Caco-2 (cell line): ENCODE data around the gene SGTA. TPM values are rescaled to one million over a fixed set of nuclear protein-coding genes. Genes with fewer than 3 reads are reported as not detected.

Experiments
- BruUV-seq: library from RNA; stranded (reverse); fragments of 400-500 nt; replicated peaks from 2 replicates; lab custom pipeline; 2021; lab: Mats Ljungman, UMichigan
- CTCF ChIA-PET: fragments of 300-600 bp; sonication (Branson Sonifier 250); formaldehyde crosslinking; loops from one replicate; lab custom pipeline; 2022; ENCODE audit warnings: antibody characterized with exemption; lab: Charles Lee
- POLR2A ChIA-PET: fragments of 300-600 bp; sonication (Branson Sonifier 250); formaldehyde crosslinking; loops from one replicate; lab custom pipeline; 2022; ENCODE audit warnings: antibody characterized with exemption; lab: Charles Lee
- DNase-seq, 2 experiments: peaks; one replicate each; pipeline versions ENCODE4 v3.0.0 to v3.0.0-alpha.2; 2020 to 2022
- H3K27me3 ChIP-seq: replicated peaks from 2 replicates; pipeline ENCODE4 v1.6.0; 2011; ENCODE audit warnings: low read length; ENCODE audit not compliant: control insufficient read depth, insufficient read depth
- H3K36me3 ChIP-seq: 2 replicates; pipeline ENCODE4 v1.5.1; 2011; ENCODE audit warnings: low read length; ENCODE audit not compliant: control insufficient read depth, insufficient read depth
- H3K4me1 ChIP-seq: fragments of 250-450 bp; sonication (Bioruptor Pico); 2 replicates; pipeline ENCODE4 v1.5.1; 2020; ENCODE audit warnings: mild to moderate bottlenecking
- H3K4me3 ChIP-seq: 2 replicates; pipeline ENCODE4 v1.5.1; 2011; ENCODE audit warnings: low read depth, mild to moderate bottlenecking, control low read depth, low read length
- H3K9me3 ChIP-seq: fragments of 250-450 bp; sonication (Bioruptor Pico); 2 replicates; pipeline ENCODE4 v1.5.1; 2020; ENCODE audit warnings: mild to moderate bottlenecking, moderate library complexity
- H3K27ac Mint-ChIP-seq: one replicate; pipeline ENCODE4 v1.8.0; 2022; ENCODE audit warnings: mixed read lengths; ENCODE audit not compliant: unreplicated experiment
- H3K27me3 Mint-ChIP-seq: one replicate; pipeline ENCODE4 v1.8.0; 2022; ENCODE audit warnings: mixed read lengths; ENCODE audit not compliant: insufficient read depth, unreplicated experiment
- H3K36me3 Mint-ChIP-seq: one replicate; pipeline ENCODE4 v1.8.0; 2022; ENCODE audit warnings: mild to moderate bottlenecking, mixed read lengths; ENCODE audit not compliant: insufficient read depth, unreplicated experiment
- H3K4me1 Mint-ChIP-seq: one replicate; pipeline ENCODE4 v1.8.0; 2022; ENCODE audit warnings: low read depth, mixed read lengths; ENCODE audit not compliant: unreplicated experiment
- H3K4me3 Mint-ChIP-seq: one replicate; pipeline ENCODE4 v1.8.0; 2022; ENCODE audit warnings: mild to moderate bottlenecking, moderate library complexity, mixed read lengths; ENCODE audit not compliant: unreplicated experiment
- H3K9me3 Mint-ChIP-seq: one replicate; pipeline ENCODE4 v1.8.0; 2022; ENCODE audit warnings: mixed read lengths; ENCODE audit not compliant: unreplicated experiment
- CTCF ChIP-seq, 2 experiments: fragments of 200-600 bp in 1 of 2; IDR thresholded peaks; 1 replicate in 1 of 2; 2 replicates in 1 of 2; pipeline versions ENCODE4 v1.5.1 to v1.8.0; 2011 to 2022; ENCODE audit warnings: antibody characterized with exemption in 1 of 2, control low read depth in 1 of 2, inconsistent platforms in 1 of 2, low read depth in 1 of 2, low read length in 1 of 2, mild to moderate bottlenecking in 1 of 2, moderate library complexity in 1 of 2; ENCODE audit not compliant: insufficient read depth in 1 of 2, severe bottlenecking in 1 of 2, unreplicated experiment in 1 of 2
- intact Hi-C: fragments of 100-400 bp; cut with micrococcal nuclease; formaldehyde crosslinking; loops from one replicate; pipeline ENCODE4 v1.10.0; 2022; ENCODE audit not compliant: unreplicated experiment
- total RNA-seq: library from RNA; stranded (reverse); gene quantifications from 2 replicates; pipeline ENCODE4 v1.2.3, GENCODE V29; 2022

Gene SGTA
- total RNA-seq, 1 experiment from 2014 or later = 90.1 TPM

GRCh38 chr19:2762783-2763496, 20.1 kb downstream of the SGTA start:
- H3K4me3 ChIP-seq = no peak overlapping the region
- Mint-ChIP-seq H3K9me3 (no peaks in the 10 kb centered on the region), H3K4me1 (no peaks in the 10 kb centered on the region), H3K36me3 (peaks cover 84% of the 10 kb centered on the region), H3K4me3 (no peak overlapping the region), H3K27ac (no peak overlapping the region), H3K27me3 (no peaks in the 10 kb centered on the region)
- no peaks in the 10 kb centered on the region for H3K9me3 ChIP-seq
- no peak for DNase-seq
- no TSS peak for BruUV-seq
- no peaks in the 10 kb centered on the region for H3K4me1 ChIP-seq
- intact Hi-C loops = no loop called here
- H3K27me3 ChIP-seq = no peaks in the 10 kb centered on the region
- ChIA-PET CTCF (no interaction called here), POLR2A (no interaction called here)
- no peaks in the 10 kb centered on the region for H3K36me3 ChIP-seq
- no peak for TF ChIP-seq CTCF (IDR thresholded peaks at IDR 0.05; ENCODE audit: insufficient read depth in 1 of 2, low read depth in 1 of 2, low read length in 1 of 2, severe bottlenecking in 1 of 2, unreplicated experiment in 1 of 2)

- Mint-ChIP-seq H3K4me3 (no peak overlapping the region), H3K36me3 (peaks cover 87% of the 10 kb centered on the region), H3K9me3 (no peaks in the 10 kb centered on the region), H3K4me1 (no peaks in the 10 kb centered on the region), H3K27me3 (no peaks in the 10 kb centered on the region), H3K27ac (no peak overlapping the region)
- intact Hi-C loops = no loop called here
- ChIA-PET CTCF (no interaction called here), POLR2A (no interaction called here)
- no TSS peak for BruUV-seq
- no peak for TF ChIP-seq CTCF (IDR thresholded peaks at IDR 0.05; ENCODE audit: insufficient read depth in 1 of 2, low read depth in 1 of 2, low read length in 1 of 2, severe bottlenecking in 1 of 2, unreplicated experiment in 1 of 2)
- no peaks in the 10 kb centered on the region for H3K9me3 ChIP-seq
- no peak for DNase-seq
- H3K4me3 ChIP-seq = no peak overlapping the region
- no peaks in the 10 kb centered on the region for H3K36me3 ChIP-seq
- no peaks in the 10 kb centered on the region for H3K4me1 ChIP-seq
- no peaks in the 10 kb centered on the region for H3K27me3 ChIP-seq
Measured at GRCh38 chr19:2761876-2762782, 20.9 kb downstream of the SGTA start.

- Mint-ChIP-seq H3K9me3 (no peaks in the 10 kb centered on the region), H3K4me1 (no peaks in the 10 kb centered on the region), H3K4me3 (no peak overlapping the region), H3K27ac (no peak overlapping the region), H3K27me3 (no peaks in the 10 kb centered on the region), H3K36me3 (peaks cover 80% of the 10 kb centered on the region)
- intact Hi-C loops = no loop called here
- no peak for TF ChIP-seq CTCF (IDR thresholded peaks at IDR 0.05; ENCODE audit: insufficient read depth in 1 of 2, low read depth in 1 of 2, low read length in 1 of 2, severe bottlenecking in 1 of 2, unreplicated experiment in 1 of 2)
- ChIA-PET POLR2A (no interaction called here), CTCF (no interaction called here)
- no TSS peak for BruUV-seq
- DNase-seq = no peak
- H3K4me1 ChIP-seq = no peaks in the 10 kb centered on the region
- H3K36me3 ChIP-seq = no peaks in the 10 kb centered on the region; the same call in 1 of the 2 replicates
- H3K4me3 ChIP-seq = no peak overlapping the region
- H3K9me3 ChIP-seq = no peaks in the 10 kb centered on the region
- no peaks in the 10 kb centered on the region for H3K27me3 ChIP-seq
Measured at GRCh38 chr19:2761309-2761677, 21.8 kb downstream of the SGTA start.
